NCI-H187 (cell line): Measurements from ENCODE around the gene INAVA.

ENCODE experiments used
- DNase-seq, 2 experiments: peaks; one replicate each; lab custom pipeline; 2025; lab: John Stamatoyannopoulos, UW

Gene INAVA

DNA sequence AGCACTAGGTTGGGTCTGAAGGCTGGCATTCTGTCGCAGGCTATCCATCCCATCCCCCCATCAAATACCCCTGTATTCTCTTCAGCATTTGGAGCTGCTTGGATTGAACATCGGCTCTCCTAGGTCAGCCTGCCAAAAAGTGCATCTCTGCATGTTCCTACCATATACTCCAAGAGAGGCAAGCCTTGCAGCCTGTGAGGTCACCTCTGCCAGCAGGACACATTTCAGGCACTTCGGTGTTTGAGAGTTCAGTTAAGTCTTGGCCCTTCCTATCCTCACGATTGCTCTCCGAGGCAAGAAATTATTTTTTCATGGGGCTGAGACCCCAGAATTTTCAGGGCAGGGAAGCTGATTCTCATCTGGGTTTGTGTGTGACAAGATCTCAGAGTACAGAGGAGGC is 19.3 kb upstream of the INAVA start:
- no peak for DNase-seq

DNA sequence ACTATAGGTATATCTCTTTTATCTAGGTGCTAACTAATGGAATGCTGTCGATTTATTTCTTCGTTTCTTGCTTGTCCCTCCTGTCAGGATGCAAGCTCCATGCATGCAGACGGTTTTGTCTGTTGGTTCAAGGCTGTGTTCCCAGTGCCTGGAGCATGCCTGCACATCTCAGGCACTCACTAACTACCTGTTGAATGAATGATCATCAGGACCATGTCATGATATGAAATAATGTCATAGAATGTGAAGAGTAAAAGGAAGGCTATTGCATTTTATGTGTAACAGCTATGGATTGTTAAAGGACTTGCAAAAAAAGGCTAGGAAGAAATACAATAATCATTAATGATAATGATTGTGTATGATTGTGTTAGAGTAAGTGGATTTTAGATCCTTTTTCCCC is 17.7 kb upstream of the INAVA start:
- no peak for DNase-seq

DNA sequence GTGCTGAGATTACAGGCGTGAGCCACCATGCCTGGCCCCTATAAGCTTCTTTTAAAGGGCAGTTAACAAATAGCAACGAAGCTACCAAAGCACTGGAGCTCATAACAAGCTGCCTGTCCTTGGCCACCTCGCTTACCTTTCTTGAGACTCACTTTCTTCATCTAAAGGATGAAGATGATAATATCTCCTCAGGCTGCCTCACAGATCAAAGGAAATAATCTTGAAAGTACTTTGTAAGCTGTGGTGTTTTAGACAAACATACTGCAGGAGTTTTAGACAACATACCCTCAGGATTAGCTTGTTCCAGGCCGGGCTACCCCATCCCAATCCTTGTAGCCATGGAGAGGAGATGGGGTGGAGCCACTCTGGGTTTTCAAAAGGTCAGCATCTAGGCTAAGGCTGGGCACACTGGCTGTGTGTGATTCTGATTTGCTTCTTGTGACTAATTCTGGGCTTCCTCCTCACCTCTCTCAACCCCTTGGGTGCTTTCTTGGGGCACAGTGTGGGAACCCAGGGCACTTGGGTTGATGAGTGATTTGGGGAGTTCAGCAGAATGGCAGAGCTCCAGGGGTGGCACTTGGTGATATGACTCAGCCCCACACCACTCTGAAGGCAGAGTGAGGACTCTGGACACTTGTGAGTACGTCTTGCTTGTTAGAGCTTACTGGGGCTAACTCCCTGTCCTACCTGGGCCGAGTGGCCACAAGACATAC is 16.7 kb upstream of the INAVA start:
- DNase-seq: no peak

DNA sequence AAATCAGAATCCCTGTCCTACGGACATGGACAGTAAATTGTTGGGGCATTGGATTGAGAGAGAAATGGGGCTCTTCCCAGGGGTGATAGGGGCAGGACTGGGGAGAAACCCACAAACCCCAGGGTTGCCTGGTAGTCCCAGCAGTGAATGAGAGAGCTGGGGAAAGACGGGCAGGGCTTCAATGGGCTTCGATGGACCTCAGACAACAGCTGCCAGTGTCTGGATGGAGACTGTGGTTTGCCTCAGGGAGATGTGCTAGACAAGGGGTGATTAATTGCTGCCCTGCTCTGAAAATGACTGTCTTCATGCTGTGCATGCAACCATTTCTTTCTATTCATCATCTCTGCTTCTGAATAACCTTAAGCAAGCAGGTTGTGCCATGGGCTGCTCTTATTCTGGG is 14.5 kb upstream of the INAVA start:
- no peak for DNase-seq

DNA sequence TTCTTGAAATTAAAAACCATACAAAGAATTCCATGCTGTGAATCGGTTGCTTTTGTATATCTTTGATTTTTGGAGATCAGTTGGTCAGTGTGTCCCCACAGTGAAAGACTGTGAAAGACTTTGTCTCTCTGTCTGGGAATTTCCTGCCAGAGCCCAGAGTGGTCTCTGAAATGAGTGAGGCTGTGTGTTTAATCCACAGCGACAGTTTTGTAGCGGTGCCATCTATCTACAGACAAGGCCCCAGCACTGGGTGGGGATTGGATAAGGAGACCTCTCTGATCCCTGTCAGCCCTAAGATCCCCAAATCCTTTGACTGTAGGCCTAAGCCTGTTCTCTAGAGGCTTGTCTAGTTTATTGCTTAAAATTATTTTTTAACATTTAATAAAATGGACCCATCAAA is 11.6 kb upstream of the INAVA start:
- no peak for DNase-seq

DNA sequence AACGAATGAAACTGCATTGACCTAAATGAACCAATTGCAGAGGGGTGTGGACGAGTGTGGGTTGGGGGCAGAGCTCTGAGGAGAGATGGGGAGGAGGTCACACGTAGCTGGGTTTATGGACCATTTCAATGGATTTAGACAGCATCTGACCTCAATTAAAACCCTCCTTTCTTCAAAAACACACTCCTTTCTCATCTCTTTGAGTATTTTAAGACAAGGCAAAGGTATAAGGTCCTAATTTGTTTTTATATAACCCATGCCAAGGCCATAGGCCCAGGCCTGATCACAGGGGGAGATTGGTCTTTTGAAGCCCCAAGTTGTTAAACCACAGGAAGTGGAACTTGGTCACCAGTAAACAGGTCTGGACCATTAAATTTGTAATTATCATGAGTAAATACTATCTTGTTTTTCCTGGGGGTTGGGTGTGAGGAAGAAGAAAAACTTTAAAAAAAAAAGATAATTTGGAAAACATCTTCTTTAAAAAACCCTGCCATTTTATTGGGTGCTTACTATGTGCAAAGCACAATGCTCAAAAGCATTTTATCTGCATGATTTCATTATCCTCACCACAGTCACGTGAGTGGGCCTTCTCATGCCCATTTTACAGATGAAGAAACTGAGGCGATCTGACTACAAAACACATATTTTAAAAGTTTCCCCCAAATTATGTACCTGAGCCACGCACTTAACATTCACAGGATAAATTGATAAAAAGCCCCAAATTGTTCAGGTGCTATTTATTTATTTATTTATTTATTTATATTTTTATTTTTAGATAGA is 8.9 kb upstream of the INAVA start:
- no peak for DNase-seq

DNA sequence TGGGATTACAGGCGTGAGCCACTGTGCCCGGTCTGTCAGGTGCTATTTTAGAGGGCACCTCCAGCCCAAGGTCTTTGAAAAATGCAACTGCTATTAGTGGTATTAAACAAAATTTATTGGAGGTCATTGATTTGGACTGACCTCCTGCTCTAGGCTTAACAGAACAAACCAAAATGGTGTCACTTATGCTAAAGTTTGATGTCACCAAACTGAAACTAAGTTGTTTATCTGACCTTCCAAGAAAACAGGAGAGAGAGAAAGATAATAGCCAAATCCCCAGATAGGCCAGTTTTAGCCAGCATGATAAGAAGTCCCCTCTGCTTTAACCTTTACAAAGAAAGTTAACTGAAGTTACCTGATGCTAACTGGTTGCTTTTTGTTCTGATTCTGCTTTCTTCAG is 8.1 kb upstream of the INAVA start:
- no peak for DNase-seq

DNA sequence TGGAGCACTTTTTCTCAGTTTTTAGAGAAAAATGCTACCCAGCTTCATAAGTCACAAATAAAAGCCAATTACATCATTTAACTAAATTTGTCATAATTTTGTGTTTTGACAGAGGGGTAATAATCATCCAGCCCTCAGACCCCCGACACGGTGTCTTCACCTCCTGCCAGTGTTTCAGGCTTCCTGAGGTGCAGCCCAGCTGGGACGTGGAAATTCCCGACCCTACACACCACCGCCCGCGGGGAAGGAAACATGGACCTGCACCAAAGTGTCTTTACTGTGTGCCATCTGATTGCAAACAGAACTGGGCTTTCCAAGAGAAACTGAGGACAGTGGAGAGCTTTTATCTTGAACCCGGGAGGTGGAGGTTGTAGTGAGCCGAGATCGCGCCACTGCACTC is 7.7 kb upstream of the INAVA start:
- DNase-seq: no peak

DNA sequence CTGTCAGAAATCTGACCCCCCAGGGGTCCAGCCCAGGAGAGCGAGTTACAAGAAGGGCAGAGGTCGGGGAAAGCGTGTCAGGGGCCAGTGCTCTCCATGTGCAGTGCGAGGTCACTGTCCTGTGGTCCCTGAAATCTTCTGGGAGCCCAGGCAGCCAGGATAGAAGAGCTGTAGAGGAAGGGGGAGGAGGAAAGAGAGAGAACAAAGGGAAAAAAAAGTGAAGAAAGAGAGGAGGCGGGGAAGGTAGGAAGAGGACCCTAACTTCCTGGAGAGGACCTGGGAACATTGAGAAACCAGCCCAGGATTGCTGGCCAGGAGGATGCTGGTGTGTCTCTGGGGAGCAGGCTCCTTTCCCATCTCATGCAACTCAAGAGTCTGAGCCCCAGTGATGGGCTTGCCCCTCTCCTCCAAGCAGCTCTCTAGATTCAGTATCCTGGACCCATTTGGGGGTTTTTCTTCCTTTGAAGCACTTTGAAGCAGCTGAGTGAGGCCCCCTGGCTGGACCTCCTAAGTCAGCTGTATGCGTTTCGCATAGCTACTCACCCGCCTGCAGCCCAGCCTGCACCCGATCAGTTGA is 6.8 kb upstream of the INAVA start:
- no peak for DNase-seq

DNA sequence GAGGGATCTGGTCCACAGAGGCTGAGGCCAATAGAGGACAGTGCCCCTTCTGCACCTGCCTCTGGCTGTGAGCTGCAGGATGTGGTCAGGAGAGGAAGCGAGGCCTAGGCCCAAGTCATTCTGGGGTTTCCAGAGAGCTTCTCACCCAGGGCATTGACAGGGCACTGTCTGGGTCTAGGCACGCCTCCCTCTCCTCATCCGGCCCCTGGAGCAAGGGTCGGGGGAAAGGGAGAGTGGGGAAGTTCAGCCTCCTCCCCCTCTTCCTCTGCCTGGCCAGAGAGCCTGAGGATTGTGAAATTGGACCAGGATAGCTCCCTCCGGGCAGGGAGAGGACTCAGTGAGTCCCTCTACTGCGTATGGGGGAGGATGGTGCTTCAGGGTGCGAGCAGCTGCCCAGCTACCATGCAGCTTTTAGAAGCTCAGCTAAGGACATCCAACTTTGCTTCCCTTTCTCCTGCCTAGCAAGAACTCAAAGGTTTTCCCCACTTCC is 6.3 kb upstream of the INAVA start:
- no peak for DNase-seq

DNA sequence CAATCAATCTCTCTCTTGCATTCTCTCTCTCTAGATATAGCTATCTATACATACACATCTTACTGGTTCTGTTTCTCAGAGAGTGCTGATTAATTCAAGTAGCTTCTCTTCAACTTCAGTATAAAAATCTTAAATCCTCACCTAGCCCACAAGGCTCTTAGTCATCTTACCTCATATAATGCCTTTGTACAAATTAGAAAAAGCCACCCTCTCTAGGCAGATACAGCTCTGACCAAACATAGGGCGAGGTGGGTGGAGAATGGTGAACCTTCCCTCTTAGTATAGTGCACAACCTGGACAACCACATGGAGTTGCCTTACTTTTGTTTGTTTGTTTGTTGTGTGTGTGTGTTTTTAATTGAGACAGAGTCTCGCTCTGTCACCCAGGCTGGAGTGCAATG is 5.1 kb upstream of the INAVA start:
- no peak for DNase-seq

DNA sequence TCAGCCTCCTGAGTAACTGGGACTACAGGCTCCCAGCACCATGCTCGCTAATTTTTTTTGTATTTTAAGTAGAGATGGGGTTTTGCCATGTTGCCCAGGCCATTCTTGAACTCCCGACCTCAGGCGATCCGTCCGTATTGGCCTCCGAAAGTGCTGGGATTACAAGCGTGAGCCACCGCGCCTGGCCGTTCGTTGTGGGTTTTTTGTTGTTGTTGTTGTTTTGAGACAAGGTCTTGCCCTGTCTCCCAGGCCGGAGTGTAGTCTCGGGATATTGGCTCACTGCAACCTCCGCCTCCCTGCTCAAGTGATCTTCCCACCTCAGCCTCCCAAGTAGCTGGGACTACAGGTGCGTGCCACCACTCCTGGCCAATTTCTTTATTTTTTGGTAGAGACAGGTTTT is 4.7 kb upstream of the INAVA start:
- DNase-seq: no peak

DNA sequence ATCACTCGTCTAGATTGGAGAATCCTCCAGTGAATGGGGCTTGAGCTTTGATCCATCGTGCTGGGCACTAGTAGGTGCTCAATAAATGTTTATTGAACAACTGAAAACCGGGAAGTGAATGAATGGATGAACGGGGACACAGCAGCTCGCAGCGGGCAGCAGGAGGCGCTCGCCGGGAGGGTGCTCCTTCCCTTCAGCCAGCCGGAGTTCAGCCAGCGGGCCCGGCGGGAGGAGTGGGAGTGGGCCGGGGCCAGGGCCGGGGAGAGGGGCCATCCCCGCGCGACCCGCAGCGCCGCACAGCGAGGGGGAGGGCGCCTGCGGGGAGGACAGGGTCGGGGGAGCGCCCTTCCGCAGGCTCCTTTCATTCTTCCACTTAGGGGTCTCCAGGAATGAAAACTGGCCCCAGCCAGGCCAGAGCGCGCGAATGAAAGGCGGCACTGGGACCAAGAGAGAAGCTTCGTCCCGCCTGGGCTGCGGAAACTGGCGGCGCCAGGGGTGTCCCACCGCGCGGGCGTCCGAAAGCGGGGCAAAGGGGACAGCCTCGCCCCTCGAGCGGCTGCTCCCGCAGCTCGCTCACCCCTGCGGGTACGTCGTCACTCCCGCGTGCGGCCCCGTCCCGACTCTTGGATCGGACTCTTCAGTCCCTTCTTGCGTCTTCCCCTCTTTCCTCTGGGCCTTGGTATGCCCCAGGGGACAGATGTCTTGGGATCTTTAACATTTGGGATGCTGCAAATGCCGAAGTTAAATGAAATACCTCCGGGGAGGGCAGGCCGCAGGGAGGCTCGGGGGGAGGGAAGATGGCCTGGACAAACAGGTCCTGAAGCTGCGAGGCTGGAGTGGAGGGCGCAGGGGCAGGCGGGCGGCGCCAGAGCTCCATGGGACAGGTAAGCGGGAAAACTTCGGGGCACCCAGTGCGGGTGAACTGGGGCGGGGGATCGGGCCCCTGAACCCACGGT is 3.6 kb upstream of the INAVA start:
- DNase-seq: no peak

DNA sequence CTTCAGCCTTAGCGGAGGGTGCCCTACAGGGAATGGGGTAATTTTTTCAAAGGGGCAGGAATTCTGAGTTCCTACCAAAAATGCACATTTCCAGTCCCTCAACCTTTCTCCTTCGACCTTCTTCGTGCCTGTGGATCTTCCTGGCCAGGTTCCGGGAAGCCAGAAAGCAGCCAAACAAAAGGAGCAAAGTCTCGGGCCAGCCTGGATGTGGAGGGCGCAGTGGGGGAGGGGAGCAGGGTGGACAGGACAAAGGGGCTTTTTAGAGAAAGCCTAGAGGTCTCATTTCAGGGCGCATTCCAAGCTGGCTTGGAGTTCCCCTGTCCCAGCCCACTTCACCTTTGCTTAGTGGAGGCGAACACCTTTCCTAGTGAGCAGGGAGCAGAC is 2.9 kb upstream of the INAVA start:
- no peak for DNase-seq

DNA sequence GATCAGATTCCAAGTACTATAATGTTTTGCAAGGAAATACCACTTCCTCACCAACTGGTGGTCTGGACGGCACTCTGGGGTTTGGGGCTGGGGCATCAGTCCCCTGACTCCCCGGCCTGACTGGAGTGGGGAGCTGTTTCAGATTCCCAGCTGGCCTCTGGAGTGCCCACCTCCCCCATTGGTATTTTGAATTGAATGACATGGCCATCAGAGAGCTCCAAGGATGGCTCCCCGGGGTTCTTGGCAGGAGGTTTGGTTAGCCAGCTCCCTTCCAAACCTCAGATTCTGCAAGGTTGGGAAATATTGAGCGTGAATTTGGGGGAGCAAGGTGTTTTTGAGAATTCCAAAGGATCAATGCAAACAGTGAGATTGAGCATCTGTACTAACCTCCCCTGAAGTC is 2.2 kb upstream of the INAVA start:
- no peak for DNase-seq

DNA sequence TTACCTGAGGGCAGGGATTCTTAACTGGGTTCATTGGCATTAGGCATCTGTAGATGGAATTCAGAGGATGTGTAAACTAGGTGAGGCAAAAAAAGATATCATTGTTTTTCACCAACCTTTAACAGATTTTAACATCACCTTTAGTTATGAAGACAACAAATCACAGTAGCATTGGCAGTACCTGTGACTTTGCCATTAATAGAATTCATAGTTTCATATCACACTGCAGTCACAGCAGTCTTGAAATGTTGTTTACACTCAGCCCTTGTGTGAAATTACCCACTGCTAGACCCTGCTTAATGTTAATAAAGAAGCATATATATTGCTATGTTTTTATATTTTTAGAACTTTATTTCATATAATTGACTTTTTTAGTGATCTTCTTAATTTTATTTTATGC is 1.7 kb upstream of the INAVA start:
- no peak for DNase-seq

DNA sequence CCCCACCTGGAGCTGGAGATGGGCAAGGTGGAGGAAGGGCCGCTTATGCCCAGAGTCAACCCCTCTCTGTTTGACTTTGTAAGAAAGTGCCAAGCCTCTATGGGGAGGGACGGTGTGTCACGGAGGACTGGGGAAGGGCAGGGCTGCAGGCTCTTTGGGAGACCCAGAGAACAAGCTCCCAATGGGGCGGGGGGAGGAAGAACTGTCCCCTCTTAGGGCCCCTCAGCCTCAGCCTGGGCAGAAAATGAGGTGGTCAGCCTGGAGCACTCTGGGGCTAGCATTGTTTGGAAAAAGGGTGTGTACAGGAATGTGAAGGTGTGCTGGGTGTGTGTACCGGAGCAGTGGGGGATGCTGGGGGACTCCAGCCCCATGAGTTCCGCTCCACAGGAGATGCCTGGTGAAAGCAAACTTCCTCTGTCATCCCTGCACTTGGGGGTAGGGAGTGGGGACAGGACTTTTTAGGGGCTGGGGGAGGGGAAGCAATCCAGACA is 1.2 kb upstream of the INAVA start:
- DNase-seq: no peak

DNA sequence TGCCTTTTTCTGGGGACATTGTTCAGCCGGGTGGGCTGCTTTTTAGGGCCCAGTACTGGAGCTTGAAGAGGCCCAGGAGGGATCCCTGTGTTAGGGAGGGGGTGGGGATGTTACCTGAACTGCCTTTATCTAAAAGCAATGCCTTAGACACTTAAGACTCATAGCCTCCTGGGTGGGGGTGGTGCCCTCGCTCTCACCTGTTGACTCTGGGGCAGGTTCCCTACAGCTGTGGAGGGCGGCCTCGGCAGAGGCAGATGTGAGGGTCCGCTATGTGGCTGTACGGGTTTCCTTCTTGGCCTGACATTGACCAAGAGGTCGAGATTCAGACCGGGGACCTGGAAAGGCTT is 716 bp downstream of the INAVA start:
- no peak for DNase-seq

DNA sequence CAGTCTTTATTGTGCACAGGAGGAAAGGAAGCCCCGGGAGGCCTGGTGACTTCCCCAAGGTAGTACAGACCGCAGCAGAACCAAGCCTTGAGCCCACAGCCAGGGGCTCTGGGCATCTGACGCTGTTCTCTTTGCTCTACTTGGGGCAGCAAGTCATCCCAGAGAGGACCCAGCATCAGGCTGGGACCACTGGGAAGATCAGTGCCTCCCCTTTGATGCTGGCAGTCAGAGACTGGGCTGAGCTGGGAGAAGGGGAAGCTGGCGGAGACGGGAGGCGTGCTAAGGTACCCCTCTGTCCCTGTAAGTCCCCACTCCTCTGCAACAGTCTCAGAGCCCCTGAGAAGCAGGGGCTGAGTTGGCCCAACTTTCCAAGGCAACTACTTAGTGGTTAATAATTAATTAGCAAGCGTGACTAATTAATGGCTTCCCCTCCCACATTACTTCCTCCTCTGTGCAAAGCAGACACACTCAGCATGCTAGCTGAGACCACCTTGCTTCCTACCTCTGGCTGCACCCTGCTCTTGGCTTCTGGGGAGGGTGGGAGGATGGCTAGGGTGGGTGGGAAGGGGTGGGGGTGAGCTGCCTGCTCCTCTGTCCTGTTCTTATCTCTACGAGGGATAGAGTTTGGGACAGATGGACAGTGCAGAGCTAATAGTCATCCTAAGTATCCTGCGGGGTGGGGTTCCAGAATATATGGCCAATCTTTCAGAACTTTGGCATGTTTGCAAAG is 1.3 kb downstream of the INAVA start:
- DNase-seq: no peak

DNA sequence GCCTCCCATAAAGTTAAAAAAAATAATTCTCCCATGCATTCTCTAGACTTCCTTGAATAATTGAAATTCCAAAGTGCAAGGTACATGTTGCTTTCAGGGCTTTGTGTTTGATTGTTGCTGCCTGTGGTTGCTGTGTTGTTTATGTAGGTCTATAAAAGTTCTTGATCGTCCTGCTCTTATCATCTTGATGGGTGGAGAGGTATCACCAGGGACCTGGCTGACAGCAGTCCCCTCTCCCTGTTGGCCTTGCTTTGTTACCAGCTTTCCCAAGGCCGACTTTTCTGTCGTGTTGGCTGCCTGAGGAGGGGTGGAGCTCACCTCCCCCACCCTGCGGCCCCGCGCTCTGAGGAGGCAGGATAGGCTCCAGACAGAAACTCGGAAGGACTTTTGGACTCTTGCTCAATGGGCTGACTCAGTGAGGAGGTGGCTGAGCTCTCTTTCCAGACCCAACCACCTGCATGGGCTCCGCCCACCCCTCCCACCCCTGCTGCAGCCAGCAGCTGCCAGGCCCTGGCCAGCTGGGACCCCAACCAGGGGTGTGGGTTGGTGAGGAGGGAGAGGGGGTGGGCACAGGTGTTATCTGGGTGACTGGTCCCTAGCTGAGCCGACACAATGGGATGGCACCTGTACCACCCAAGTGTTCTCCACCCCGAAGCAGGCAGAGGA is 2.0 kb downstream of the INAVA start:
- DNase-seq: no peak

DNA sequence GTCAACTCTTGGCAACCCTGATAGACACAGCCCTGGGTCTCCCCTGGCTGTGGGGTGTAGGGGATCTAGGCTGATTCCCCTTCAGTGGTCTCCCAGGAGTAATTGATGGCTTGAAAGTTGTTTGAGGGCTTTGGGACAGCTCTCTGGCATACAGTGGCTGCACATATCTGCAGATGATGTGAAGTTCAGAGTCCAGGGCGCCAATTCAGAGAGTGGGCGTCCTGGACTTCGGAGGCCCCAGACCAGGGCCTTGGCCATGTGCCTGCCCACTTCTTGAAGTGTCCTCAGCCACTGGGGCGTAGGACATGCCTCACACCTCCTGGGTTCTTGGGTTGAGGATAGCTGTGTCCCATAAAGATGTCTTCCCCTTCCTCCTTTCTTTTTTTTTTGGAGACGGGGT is 2.6 kb downstream of the INAVA start:
- no peak for DNase-seq
